HUES64 (cell line): ENCODE data around the gene ARFIP2.

ENCODE experiments used
- H3K27ac ChIP-seq: 2 replicates; pipeline ENCODE4 v1.7.0; 2013; ENCODE audit warnings: low read depth, low read length, inconsistent platforms
- H3K27me3 ChIP-seq: 2 replicates; pipeline ENCODE4 v1.6.1; 2013; ENCODE audit warnings: mild to moderate bottlenecking, low read length; ENCODE audit not compliant: insufficient read depth
- H3K36me3 ChIP-seq: 2 replicates; pipeline ENCODE4 v1.6.1; 2013; ENCODE audit warnings: mild to moderate bottlenecking, low read length; ENCODE audit not compliant: insufficient read depth
- H3K4me1 ChIP-seq: 2 replicates; pipeline ENCODE4 v1.6.1; 2013; ENCODE audit warnings: mild to moderate bottlenecking, low read length, moderate library complexity; ENCODE audit not compliant: insufficient read depth
- H3K4me3 ChIP-seq: 2 replicates; pipeline ENCODE4 v1.5.1; 2013; ENCODE audit warnings: mild to moderate bottlenecking, low read length, moderate library complexity
- H3K9ac ChIP-seq: 2 replicates; pipeline ENCODE4 v1.6.1; 2013; ENCODE audit warnings: mild to moderate bottlenecking, low read depth, low read length
- H3K9me3 ChIP-seq: 2 replicates; pipeline ENCODE4 v1.6.1; 2013; ENCODE audit warnings: low read depth, low read length; ENCODE audit not compliant: insufficient read depth
- WGBS: fragments of 150-250, 120-280 bp; methylation state at CpG from one replicate; pipeline ENCODE4 v1.1.7; 2013; ENCODE audit warnings: missing lambda C conversion rate; 5-methylcytosine and 5-hydroxymethylcytosine counted together

Gene ARFIP2

DNA sequence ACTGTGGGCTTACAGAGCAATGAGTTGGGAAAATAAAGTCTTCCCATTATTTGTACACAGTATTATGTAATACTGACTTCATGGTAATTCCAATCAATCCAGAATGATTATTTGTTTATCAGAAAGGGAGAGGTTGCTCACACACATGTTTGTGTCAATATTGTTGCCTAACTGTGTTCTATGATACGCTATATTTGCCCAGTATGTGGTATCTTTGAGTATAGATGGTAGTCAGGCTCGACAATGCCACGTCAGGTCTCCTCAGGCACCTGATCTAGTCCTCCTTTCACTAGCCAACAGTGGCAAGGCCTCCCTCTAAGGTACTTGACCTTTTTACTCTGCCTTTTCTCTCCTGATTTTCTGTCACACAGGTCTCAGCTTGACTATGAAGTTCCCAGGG is 21.3 kb upstream of the ARFIP2 start:
- H3K36me3 ChIP-seq: peaks cover 23% of the 10 kb centered on the region
- no peaks in the 10 kb centered on the region for H3K9me3 ChIP-seq
- no peak overlapping the region for H3K9ac ChIP-seq
- no peaks in the 10 kb centered on the region for H3K27me3 ChIP-seq
- peaks cover 2% of the 10 kb centered on the region; the same call in 1 of the 2 replicates for H3K4me1 ChIP-seq
- H3K27ac ChIP-seq: no peak overlapping the region
- WGBS: 96% methylated on average over 3 of the region's 3 CpGs
- H3K4me3 ChIP-seq: no peak overlapping the region

- no peak overlapping the region for H3K27ac ChIP-seq
- H3K9ac ChIP-seq: no peak overlapping the region
- no peak overlapping the region for H3K4me3 ChIP-seq
- H3K36me3 ChIP-seq: peaks cover 30% of the 10 kb centered on the region
- H3K4me1 ChIP-seq: peaks cover 3% of the 10 kb centered on the region; the same call in 1 of the 2 replicates
- no peaks in the 10 kb centered on the region for H3K9me3 ChIP-seq
- 94% methylated on average over 5 of the region's 5 CpGs for WGBS
- H3K27me3 ChIP-seq: no peaks in the 10 kb centered on the region
Measured at GRCh38 chr11:6498544-6498943, 17.4 kb upstream of the ARFIP2 start.

- H3K36me3 ChIP-seq: peaks cover 27% of the 10 kb centered on the region
Measured at GRCh38 chr11:6498121-6498520, 17.0 kb upstream of the ARFIP2 start.

GRCh38 chr11:6497069-6497839 is 16.1 kb upstream of the ARFIP2 start, which contains the start of gene DNHD1:
DNHD1 (plus strand) TSS chr11:6497280; CDS start chr11:6498216, 936 bp downstream.
- peaks cover 3% of the 10 kb centered on the region; the same call in 1 of the 2 replicates for H3K4me1 ChIP-seq
- peak within 1 kb of the TSS; percentile 30 for H3K4me3 ChIP-seq
- H3K27me3 ChIP-seq: no peaks in the 10 kb centered on the region
- no peak within 1 kb of the TSS for H3K27ac ChIP-seq
- peaks cover 26% of the 10 kb centered on the region for H3K36me3 ChIP-seq
- 54% methylated on average over 33 of the region's 33 CpGs for WGBS
- H3K9ac ChIP-seq: peak within 1 kb of the TSS; percentile 23
- H3K9me3 ChIP-seq: no peaks in the 10 kb centered on the region

More at GRCh38 chr11:6498121-6498520, 17.0 kb upstream of the ARFIP2 start:
- Histone ChIP-seq H3K27me3 (no peaks in the 10 kb centered on the region), H3K4me1 (peaks cover 3% of the 10 kb centered on the region; the same call in 1 of the 2 replicates), H3K9ac (no peak overlapping the region), H3K4me3 (no peak overlapping the region), H3K27ac (no peak overlapping the region), H3K9me3 (no peaks in the 10 kb centered on the region)
- WGBS: 73% methylated on average over 7 of the region's 7 CpGs

DNA sequence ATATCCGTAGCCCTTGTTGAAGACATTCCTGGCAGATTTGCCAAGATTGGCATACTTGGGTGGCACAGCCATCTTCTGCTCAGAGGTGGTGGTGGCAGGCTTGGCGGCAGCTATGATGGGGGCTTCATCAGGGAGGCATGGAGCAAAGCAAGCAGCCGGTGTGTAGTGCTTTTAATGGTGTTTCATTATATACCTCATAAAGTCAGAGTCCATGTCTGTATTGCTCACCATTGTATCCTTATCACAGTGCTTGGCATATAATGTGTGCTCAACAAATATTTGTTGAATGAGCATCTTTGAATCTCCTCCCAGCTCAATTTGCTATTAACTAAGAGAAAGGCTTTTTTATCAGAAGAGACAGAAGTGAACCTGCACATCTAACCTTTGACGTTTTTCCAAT is 8.2 kb upstream of the ARFIP2 start:
- H3K9ac ChIP-seq: no peak overlapping the region
- 94% methylated on average over 3 of the region's 4 CpGs for WGBS

GRCh38 chr11:6488821-6489220 is 7.7 kb upstream of the ARFIP2 start:
- H3K27ac ChIP-seq: no peak overlapping the region
- peaks cover 63% of the 10 kb centered on the region for H3K36me3 ChIP-seq
- 94% methylated on average over 3 of the region's 3 CpGs for WGBS
- H3K4me3 ChIP-seq: no peak overlapping the region
- no peaks in the 10 kb centered on the region for H3K9me3 ChIP-seq
- no peak overlapping the region for H3K9ac ChIP-seq
- H3K27me3 ChIP-seq: no peaks in the 10 kb centered on the region
- no peaks in the 10 kb centered on the region for H3K4me1 ChIP-seq

More for the DNA sequence above, 8.2 kb upstream of the ARFIP2 start:
- Histone ChIP-seq H3K4me3 (no peak overlapping the region), H3K9me3 (no peaks in the 10 kb centered on the region), H3K36me3 (peaks cover 60% of the 10 kb centered on the region), H3K4me1 (no peaks in the 10 kb centered on the region), H3K27me3 (no peaks in the 10 kb centered on the region), H3K27ac (no peak overlapping the region)

DNA sequence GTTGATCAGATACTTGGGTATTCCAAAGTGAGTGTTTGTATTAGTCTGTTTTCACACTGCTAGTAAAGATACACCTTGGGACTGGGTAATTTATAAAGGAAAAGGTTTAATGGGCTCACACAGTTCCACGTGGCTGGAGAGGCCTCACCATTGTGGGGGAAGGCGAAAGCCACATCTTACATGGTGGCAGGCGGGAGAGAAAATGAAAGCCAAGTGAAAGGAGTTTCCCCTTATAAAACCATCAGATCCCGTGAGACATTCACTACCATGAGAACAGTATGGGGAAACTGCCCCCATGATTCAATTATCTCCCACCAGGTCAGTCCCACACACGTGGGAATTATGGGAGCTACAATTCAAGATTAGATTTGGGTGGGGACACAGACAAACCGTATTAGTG is 7.2 kb upstream of the ARFIP2 start:
- Histone ChIP-seq H3K9ac (no peak overlapping the region), H3K9me3 (no peaks in the 10 kb centered on the region), H3K27ac (no peak overlapping the region), H3K4me3 (no peak overlapping the region), H3K4me1 (no peaks in the 10 kb centered on the region), H3K27me3 (no peaks in the 10 kb centered on the region), H3K36me3 (peaks cover 68% of the 10 kb centered on the region)
- 86% methylated on average over 6 of the region's 6 CpGs for WGBS

- Histone ChIP-seq H3K4me1 (peaks cover 4% of the 10 kb centered on the region; the same call in 1 of the 2 replicates), H3K27me3 (no peaks in the 10 kb centered on the region), H3K4me3 (no peak overlapping the region), H3K9ac (no peak overlapping the region), H3K9me3 (no peaks in the 10 kb centered on the region), H3K36me3 (peaks cover 71% of the 10 kb centered on the region), H3K27ac (no peak overlapping the region)
- WGBS: 100% methylated on average over 1 of the region's 1 CpG
Measured at GRCh38 chr11:6486938-6487337, 5.8 kb upstream of the ARFIP2 start.

DNA sequence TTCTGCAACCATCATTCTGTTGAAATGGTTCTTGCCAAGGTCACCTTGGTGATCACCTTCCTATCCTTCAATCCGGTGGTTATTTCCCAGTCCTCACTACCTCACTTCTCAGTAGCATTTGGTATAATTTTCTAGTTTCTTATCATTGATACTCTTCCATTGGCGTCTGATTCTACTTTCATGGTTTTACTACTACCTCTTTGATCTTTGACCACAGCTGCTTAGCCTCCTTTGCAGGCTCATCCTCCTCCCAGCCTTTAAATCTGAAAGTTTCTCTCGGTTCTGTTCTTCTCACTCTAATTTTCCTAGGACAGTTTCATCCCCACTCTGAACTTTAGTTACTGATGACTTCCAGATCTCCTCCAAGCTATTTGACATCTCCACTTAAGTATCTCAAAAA is 5.1 kb upstream of the ARFIP2 start:
- WGBS: 95% methylated on average over 3 of the region's 3 CpGs
- no peak overlapping the region for H3K9ac ChIP-seq
- peaks cover 4% of the 10 kb centered on the region; the same call in 1 of the 2 replicates for H3K4me1 ChIP-seq
- H3K27ac ChIP-seq: no peak overlapping the region
- peaks cover 67% of the 10 kb centered on the region for H3K36me3 ChIP-seq
- H3K4me3 ChIP-seq: no peak overlapping the region
- no peaks in the 10 kb centered on the region for H3K9me3 ChIP-seq
- H3K27me3 ChIP-seq: no peaks in the 10 kb centered on the region

GRCh38 chr11:6485661-6486060 is 4.5 kb upstream of the ARFIP2 start:
- Histone ChIP-seq H3K9ac (no peak overlapping the region), H3K4me3 (no peak overlapping the region), H3K9me3 (no peaks in the 10 kb centered on the region), H3K27me3 (no peaks in the 10 kb centered on the region), H3K4me1 (peaks cover 4% of the 10 kb centered on the region; the same call in 1 of the 2 replicates), H3K27ac (no peak overlapping the region), H3K36me3 (peaks cover 67% of the 10 kb centered on the region)
- 94% methylated on average over 3 of the region's 3 CpGs for WGBS

DNA sequence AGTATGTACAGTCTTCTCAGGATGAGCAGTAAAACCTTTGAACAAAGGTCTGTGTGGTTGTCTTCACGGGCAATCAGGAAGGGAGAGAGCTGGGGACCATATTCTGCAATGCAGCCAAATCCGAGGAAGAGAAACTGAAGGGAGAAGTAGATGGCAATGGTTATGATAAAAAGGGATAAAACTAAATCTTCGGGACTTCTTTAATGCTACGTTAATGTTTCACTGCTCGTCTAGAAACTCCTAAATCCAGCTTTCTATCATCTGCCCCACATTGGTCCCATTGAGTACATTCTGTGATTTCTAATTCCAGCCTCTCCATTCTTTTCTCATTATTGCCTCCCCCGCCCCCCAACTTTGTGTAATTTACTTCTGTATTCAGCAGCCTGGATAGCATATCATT is 1.9 kb upstream of the ARFIP2 start:
- Histone ChIP-seq H3K4me3 (no peak overlapping the region), H3K27me3 (no peaks in the 10 kb centered on the region), H3K4me1 (peaks cover 8% of the 10 kb centered on the region; the same call in 1 of the 2 replicates), H3K9me3 (no peaks in the 10 kb centered on the region), H3K27ac (no peak overlapping the region), H3K9ac (no peak overlapping the region), H3K36me3 (peaks cover 80% of the 10 kb centered on the region)
- 95% methylated on average over 6 of the region's 6 CpGs for WGBS
